GM19467 (cell line): Measurements from ENCODE around the gene TREML4.
"Not testable (repeated sequence)": the region's sequence is repeated elsewhere in the genome, so short reads cannot be mapped to it uniquely, and the experiment has no call there.

Source experiments
- ATAC-seq: cut with Tn5 transposase; IDR thresholded peaks from one replicate; pipeline ENCODE4 v1.9.1; 2021; ENCODE audit warnings: mild to moderate bottlenecking, moderate library complexity; ENCODE audit not compliant: unreplicated experiment

TREML4 gene

GRCh38 chr6:41204156-41204555 lies 24.0 kb upstream of the TREML4 start:
- no peak for ATAC-seq

- ATAC-seq, result no peak
Observed at GRCh38 chr6:41208439-41209106, 19.6 kb upstream of the TREML4 start.

GRCh38 chr6:41209547-41210320 lies 18.4 kb upstream of the TREML4 start:
- no peak for ATAC-seq

- no peak for ATAC-seq
Observed at GRCh38 chr6:41214559-41215238, 13.4 kb upstream of the TREML4 start.

- ATAC-seq, result no peak
Observed at GRCh38 chr6:41215777-41216176, 12.4 kb upstream of the TREML4 start.

GRCh38 chr6:41216616-41217015 lies 11.5 kb upstream of the TREML4 start:
- ATAC-seq, result no peak

- ATAC-seq, result no peak
Observed at GRCh38 chr6:41222045-41222444, 6.1 kb upstream of the TREML4 start.

GRCh38 chr6:41222513-41222912 lies 5.6 kb upstream of the TREML4 start:
- no peak for ATAC-seq

GRCh38 chr6:41224800-41225199 lies 3.3 kb upstream of the TREML4 start:
- ATAC-seq, result no peak

- no peak for ATAC-seq
Observed at GRCh38 chr6:41226752-41227151, 1.4 kb upstream of the TREML4 start.

GRCh38 chr6:41228616-41229015 lies 467 bp downstream of the TREML4 start:
- ATAC-seq, result no peak

- ATAC-seq, result no peak
Observed at GRCh38 chr6:41229721-41230120, 1.6 kb downstream of the TREML4 start.

- ATAC-seq, result no peak
Observed at GRCh38 chr6:41231246-41231645, 3.1 kb downstream of the TREML4 start.

- no peak for ATAC-seq
Observed at GRCh38 chr6:41232667-41233066, 4.5 kb downstream of the TREML4 start.

- no peak for ATAC-seq
Observed at GRCh38 chr6:41236276-41236675, 8.1 kb downstream of the TREML4 start.

GRCh38 chr6:41237128-41237527 lies 9.0 kb downstream of the TREML4 start:
- ATAC-seq, result no peak

- ATAC-seq, result no peak
Observed at GRCh38 chr6:41239467-41240159, 11.5 kb downstream of the TREML4 start.

- not testable (repeated sequence) for ATAC-seq
Observed at GRCh38 chr6:41246529-41246928, 18.4 kb downstream of the TREML4 start.

GRCh38 chr6:41247288-41247865 lies 19.2 kb downstream of the TREML4 start:
- no peak for ATAC-seq

GRCh38 chr6:41247882-41248705 lies 19.9 kb downstream of the TREML4 start:
- ATAC-seq, result no peak
